Activated CD8-positive, alpha-beta T cell treated with anti-CD3 and anti-CD28 coated beads, Interleukin-2, amount 10 ng/mL, durations not matched to agents 7 days and 5 days (primary cell): ENCODE measurements around the gene TMEM37. TPM values are rescaled to one million over a fixed set of nuclear protein-coding genes. Genes with fewer than 3 reads are reported as not detected.

Experiments
- ATAC-seq: fragments of 150-1000 bp; cut with Tn5 transposase; one replicate; pipeline ENCODE4 v1.10.0; 2021; ENCODE audit warnings: moderate library complexity
- CTCF ChIA-PET: fragments of 350-600 bp; sonication (Branson Sonifier 250); formaldehyde crosslinking; loops from one replicate; lab custom pipeline; 2021; ENCODE audit warnings: antibody characterized with exemption; lab: Charles Lee
- POLR2A ChIA-PET: fragments of 350-600 bp; sonication (Branson Sonifier 250); formaldehyde crosslinking; loops from one replicate; lab custom pipeline; 2021; ENCODE audit warnings: antibody characterized with exemption; lab: Charles Lee
- DNase-seq: peaks from one replicate; pipeline ENCODE4 v3.0.0-alpha.2; 2020
- H3K27ac Mint-ChIP-seq: one replicate; pipeline ENCODE4 v1.8.0; 2021; ENCODE audit warnings: mild to moderate bottlenecking, mixed read lengths
- H3K27me3 Mint-ChIP-seq: one replicate; pipeline ENCODE4 v1.8.0; 2021; ENCODE audit warnings: low read depth, mixed read lengths
- H3K36me3 Mint-ChIP-seq: one replicate; pipeline ENCODE4 v1.8.0; 2021; ENCODE audit warnings: low read depth, mixed read lengths
- H3K4me1 Mint-ChIP-seq: one replicate; pipeline ENCODE4 v1.8.0; 2021; ENCODE audit warnings: low read depth, mixed read lengths
- H3K4me3 Mint-ChIP-seq: one replicate; pipeline ENCODE4 v1.8.0; 2021; ENCODE audit warnings: mild to moderate bottlenecking, mixed read lengths
- H3K9me3 Mint-ChIP-seq: one replicate; pipeline ENCODE4 v1.8.0; 2022; ENCODE audit warnings: mixed read lengths; ENCODE audit not compliant: insufficient read depth
- total RNA-seq, 2 experiments: library from RNA; stranded (reverse); gene quantifications; one replicate each; pipeline ENCODE4 v1.2.3, GENCODE V29; 2021

The TMEM37 gene
- total RNA-seq, 2 experiments from 2014 or later: not detected

DNA sequence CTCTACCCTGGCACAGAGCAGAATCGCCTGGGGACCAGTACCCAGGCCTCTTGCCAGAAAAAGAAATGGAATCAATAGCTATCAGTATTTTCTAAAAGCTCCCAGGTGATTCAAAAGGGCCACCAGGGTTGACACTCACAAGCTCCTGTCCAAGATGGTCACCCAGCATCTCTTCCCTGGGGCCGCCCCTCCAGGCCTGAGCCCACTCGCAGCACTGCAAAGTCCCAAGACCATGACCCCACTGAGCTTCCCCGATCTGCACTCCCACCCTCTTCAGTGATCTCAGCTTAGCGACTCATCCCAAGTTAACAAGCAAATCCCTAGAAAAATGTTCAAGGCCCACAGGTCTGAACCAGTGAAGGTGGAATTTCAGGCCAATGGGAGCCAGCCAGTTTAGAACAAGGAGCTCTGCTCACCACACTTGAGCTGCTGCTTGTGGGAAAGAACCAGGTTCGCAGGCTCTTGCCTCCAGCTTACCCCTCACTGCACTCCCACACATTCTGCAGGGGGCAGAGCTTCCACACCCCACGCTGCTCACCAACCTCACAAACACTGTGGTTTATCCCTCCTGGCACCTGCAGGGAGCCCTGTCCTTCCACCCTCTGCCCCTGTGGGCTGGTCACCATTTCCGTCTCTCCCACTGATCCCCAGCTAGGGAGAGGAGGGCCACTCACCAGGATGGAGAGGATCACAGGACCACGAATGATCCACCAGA lies 19.8 kb downstream of the TMEM37 start:
- no peaks in the 10 kb centered on the region for H3K4me1 Mint-ChIP-seq
- no peaks in the 10 kb centered on the region for H3K9me3 Mint-ChIP-seq
- H3K27ac Mint-ChIP-seq: no peak overlapping the region
- no peak for ATAC-seq
- no peaks in the 10 kb centered on the region for H3K36me3 Mint-ChIP-seq
- DNase-seq: no peak
- ChIA-PET CTCF (interaction anchor here (0.9 kb wide), 1 partner anchor 25 kb away, joined by 4 read pairs; no protein-coding TSS in a partner anchor), POLR2A (no interaction called here)
- no peak overlapping the region for H3K4me3 Mint-ChIP-seq
- peaks cover 12% of the 10 kb centered on the region for H3K27me3 Mint-ChIP-seq

- Mint-ChIP-seq H3K4me3 (no peak overlapping the region), H3K36me3 (no peaks in the 10 kb centered on the region), H3K27me3 (peaks cover 17% of the 10 kb centered on the region), H3K9me3 (no peaks in the 10 kb centered on the region), H3K4me1 (no peaks in the 10 kb centered on the region), H3K27ac (no peak overlapping the region)
- DNase-seq (no peak), ATAC-seq (no peak)
- ChIA-PET CTCF (no interaction called here), POLR2A (no interaction called here)
These were observed 22.4 kb downstream of the TMEM37 start for GRCh38 chr2:119453972-119454593.

DNA sequence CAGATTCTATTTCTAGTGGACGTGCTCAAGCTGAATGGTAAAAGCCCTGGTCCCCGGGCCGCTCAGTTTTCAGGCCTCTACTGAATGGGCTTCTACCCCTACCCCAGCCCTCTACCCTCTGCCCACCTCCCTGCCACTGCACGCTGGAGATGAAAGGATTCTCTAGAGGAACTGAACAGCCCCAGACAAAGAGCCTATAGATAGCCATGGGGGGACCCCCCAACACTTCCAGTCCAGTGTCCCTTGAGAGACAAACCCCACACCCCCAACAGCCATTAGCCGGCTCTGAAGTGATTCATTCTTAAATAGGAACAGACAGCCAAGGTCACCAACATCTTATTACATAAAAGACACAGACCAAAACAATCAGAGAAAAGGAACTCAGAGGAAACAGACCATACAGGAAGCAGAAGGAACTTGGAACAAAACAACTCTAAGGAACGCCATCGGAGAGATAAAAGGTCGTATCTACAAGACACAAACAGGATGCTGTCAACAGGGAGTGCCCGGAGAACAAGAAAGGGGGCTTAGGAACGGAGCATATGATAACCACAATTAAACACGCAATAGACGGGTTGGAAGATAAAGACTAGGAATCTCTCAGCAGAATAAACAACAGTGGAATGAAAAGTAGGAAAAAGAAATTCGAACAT lies 23.5 kb downstream of the TMEM37 start:
- ChIA-PET CTCF (no interaction called here), POLR2A (no interaction called here)
- H3K4me3 Mint-ChIP-seq: no peak overlapping the region
- H3K4me1 Mint-ChIP-seq: no peaks in the 10 kb centered on the region
- peaks cover 17% of the 10 kb centered on the region for H3K27me3 Mint-ChIP-seq
- H3K36me3 Mint-ChIP-seq: no peaks in the 10 kb centered on the region
- no peak for DNase-seq
- H3K27ac Mint-ChIP-seq: no peak overlapping the region
- H3K9me3 Mint-ChIP-seq: no peaks in the 10 kb centered on the region
- ATAC-seq: no peak

- no peaks in the 10 kb centered on the region for H3K9me3 Mint-ChIP-seq
- ATAC-seq: no peak
- peaks cover 14% of the 10 kb centered on the region for H3K27me3 Mint-ChIP-seq
- DNase-seq: no peak
- H3K4me3 Mint-ChIP-seq: no peak overlapping the region
- no peak overlapping the region for H3K27ac Mint-ChIP-seq
- no peaks in the 10 kb centered on the region for H3K4me1 Mint-ChIP-seq
- ChIA-PET POLR2A (no interaction called here), CTCF (no interaction called here)
- no peaks in the 10 kb centered on the region for H3K36me3 Mint-ChIP-seq
These were observed 28.4 kb downstream of the TMEM37 start for GRCh38 chr2:119460076-119460475.

- ChIA-PET CTCF (interaction anchor here (2.4 kb wide), 1 partner anchor 14 kb away, joined by 12 read pairs; no protein-coding TSS in a partner anchor), POLR2A (no interaction called here)
- H3K27me3 Mint-ChIP-seq: peaks cover 2% of the 10 kb centered on the region
- no peak overlapping the region for H3K27ac Mint-ChIP-seq
- ATAC-seq (no peak), DNase-seq (no peak)
- no peak overlapping the region for H3K4me3 Mint-ChIP-seq
- no peaks in the 10 kb centered on the region for H3K9me3 Mint-ChIP-seq
- H3K36me3 Mint-ChIP-seq: no peaks in the 10 kb centered on the region
- no peaks in the 10 kb centered on the region for H3K4me1 Mint-ChIP-seq
These were observed 30.2 kb downstream of the TMEM37 start for GRCh38 chr2:119461811-119462210.

DNA sequence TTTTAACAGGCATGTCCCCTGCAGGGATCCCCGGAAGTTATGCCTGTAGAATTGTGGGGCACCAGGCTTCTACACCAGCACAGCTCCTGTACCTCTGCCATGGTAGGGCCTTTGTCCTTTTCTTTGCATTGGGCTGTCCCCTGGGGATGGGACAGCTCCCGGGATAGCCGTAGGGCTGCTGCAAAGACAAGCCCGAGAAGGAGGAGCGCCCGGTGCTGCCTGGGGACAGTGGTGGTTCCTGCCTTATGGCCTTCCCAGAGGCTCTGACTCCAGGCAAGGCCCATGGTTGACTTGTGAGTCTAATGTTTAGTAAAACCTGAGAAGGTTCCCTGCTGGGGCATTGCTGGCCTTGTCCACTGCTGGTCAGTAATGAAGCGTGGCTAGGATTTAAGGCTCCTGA lies 30.9 kb downstream of the TMEM37 start:
- Mint-ChIP-seq H3K36me3 (no peaks in the 10 kb centered on the region), H3K9me3 (no peaks in the 10 kb centered on the region), H3K4me3 (no peak overlapping the region), H3K4me1 (no peaks in the 10 kb centered on the region), H3K27me3 (peaks cover 1% of the 10 kb centered on the region), H3K27ac (no peak overlapping the region)
- CTCF ChIA-PET: interaction anchor here (2.4 kb wide), 1 partner anchor 14 kb away, joined by 12 read pairs; no protein-coding TSS in a partner anchor
- DNase-seq (no peak), ATAC-seq (no peak)
- POLR2A ChIA-PET: no interaction called here

GRCh38 chr2:119463136-119463535 lies 31.5 kb downstream of the TMEM37 start:
- CTCF ChIA-PET: interaction anchor here (2.4 kb wide), 1 partner anchor 13 kb away, joined by 12 read pairs; no protein-coding TSS in a partner anchor
- no peak for ATAC-seq
- no peak overlapping the region for H3K4me3 Mint-ChIP-seq

DNA sequence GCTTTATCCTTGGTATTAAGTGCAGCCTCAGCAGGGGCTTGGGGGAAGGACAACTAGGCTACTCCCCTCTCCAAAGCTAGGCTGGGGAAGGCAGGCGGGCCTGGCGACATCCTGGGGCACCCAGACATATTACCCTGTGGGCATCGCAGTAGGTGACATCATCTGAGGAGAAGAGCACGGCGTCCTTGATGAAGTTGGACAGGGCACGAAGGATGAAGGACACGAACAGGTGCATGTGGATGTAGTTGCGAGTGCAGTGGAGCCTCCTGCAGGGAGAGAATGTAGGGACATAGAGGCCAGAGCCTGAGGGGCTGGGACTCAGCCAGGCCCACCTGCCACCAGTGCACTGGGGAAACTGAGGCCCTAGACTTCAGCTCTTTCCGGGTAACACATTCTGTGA lies 32.3 kb downstream of the TMEM37 start:
- ChIA-PET POLR2A (no interaction called here), CTCF (no interaction called here)
- Mint-ChIP-seq H3K4me1 (no peaks in the 10 kb centered on the region), H3K4me3 (no peak overlapping the region), H3K9me3 (no peaks in the 10 kb centered on the region), H3K36me3 (no peaks in the 10 kb centered on the region), H3K27ac (no peak overlapping the region), H3K27me3 (peaks cover 2% of the 10 kb centered on the region)
- ATAC-seq (no peak), DNase-seq (no peak)

More at GRCh38 chr2:119463136-119463535, 31.5 kb downstream of the TMEM37 start:
- Mint-ChIP-seq H3K27ac (no peak overlapping the region), H3K9me3 (no peaks in the 10 kb centered on the region), H3K4me1 (no peaks in the 10 kb centered on the region), H3K36me3 (no peaks in the 10 kb centered on the region), H3K27me3 (no peaks in the 10 kb centered on the region)
- no peak for DNase-seq
- POLR2A ChIA-PET: no interaction called here

- Mint-ChIP-seq H3K36me3 (no peaks in the 10 kb centered on the region), H3K9me3 (no peaks in the 10 kb centered on the region), H3K4me1 (no peaks in the 10 kb centered on the region), H3K27ac (no peak overlapping the region), H3K27me3 (peaks cover 4% of the 10 kb centered on the region), H3K4me3 (no peak overlapping the region)
- DNase-seq (no peak), ATAC-seq (no peak)
- ChIA-PET CTCF (no interaction called here), POLR2A (no interaction called here)
These were observed 33.3 kb downstream of the TMEM37 start for GRCh38 chr2:119464981-119465380.

DNA sequence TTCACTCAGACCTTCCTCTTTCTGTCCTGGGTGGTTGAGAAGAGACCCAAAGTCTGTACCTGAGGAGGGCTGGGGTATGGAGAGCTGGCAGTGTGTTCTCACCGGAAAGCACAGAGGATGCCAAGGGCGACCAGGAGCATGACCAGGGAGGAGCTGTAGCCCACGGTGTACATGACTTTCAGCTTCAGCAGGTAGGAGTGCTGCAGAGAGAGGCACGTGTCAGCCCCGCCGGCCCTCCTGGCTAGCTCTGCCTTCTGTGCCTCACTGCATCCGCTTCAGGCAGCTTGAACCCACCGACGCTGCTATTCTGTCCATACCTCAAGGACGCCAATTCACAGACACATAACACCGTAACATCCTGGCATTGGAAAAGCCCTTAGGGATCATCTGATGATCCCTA lies 34.0 kb downstream of the TMEM37 start:
- POLR2A ChIA-PET: interaction anchor here (0.5 kb wide), 1 partner anchor 82 kb away, joined by 3 read pairs; no protein-coding TSS in a partner anchor
- DNase-seq: no peak
- Mint-ChIP-seq H3K36me3 (no peaks in the 10 kb centered on the region), H3K4me3 (no peak overlapping the region), H3K4me1 (no peaks in the 10 kb centered on the region), H3K27me3 (peaks cover 4% of the 10 kb centered on the region), H3K9me3 (no peaks in the 10 kb centered on the region), H3K27ac (no peak overlapping the region)
- CTCF ChIA-PET: no interaction called here
- ATAC-seq: no peak

GRCh38 chr2:119466373-119466772 lies 34.7 kb downstream of the TMEM37 start:
- ChIA-PET CTCF (no interaction called here), POLR2A (interaction anchor here (0.7 kb wide), 1 partner anchor 220 kb away, joined by 3 read pairs; no protein-coding TSS in a partner anchor)
- no peak for ATAC-seq
- no peak overlapping the region for H3K4me3 Mint-ChIP-seq
- DNase-seq: no peak
- no peak overlapping the region for H3K27ac Mint-ChIP-seq
- H3K4me1 Mint-ChIP-seq: no peaks in the 10 kb centered on the region
- peaks cover 4% of the 10 kb centered on the region for H3K27me3 Mint-ChIP-seq
- no peaks in the 10 kb centered on the region for H3K36me3 Mint-ChIP-seq
- no peaks in the 10 kb centered on the region for H3K9me3 Mint-ChIP-seq
